Measurements from ENCODE around the gene CANX.
"Not testable (repeated sequence)": the region's sequence is repeated elsewhere in the genome, so short reads cannot be mapped to it uniquely, and the experiment has no call there.

CANX gene

GRCh38 chr5:179698935-179699615 lies at the start of gene CANX:
Gene CANX (plus strand): TSS chr5:179698967. CDS start chr5:179705682, 6,715 bp downstream.
- DNase-seq (ENCODE audit: low read depth) = no peak

- not testable (repeated sequence) for DNase-seq (ENCODE audit: low read depth)
Observed at GRCh38 chr5:179649166-179649703, 49.5 kb upstream of the CANX start.

GRCh38 chr5:179650245-179650644 lies 48.5 kb upstream of the CANX start:
- DNase-seq (ENCODE audit: low read depth) = not testable (repeated sequence)

GRCh38 chr5:179653135-179653534 lies 45.6 kb upstream of the CANX start:
- DNase-seq (ENCODE audit: low read depth) = not testable (repeated sequence)

GRCh38 chr5:179657302-179658178 lies 41.2 kb upstream of the CANX start:
- DNase-seq (ENCODE audit: low read depth) = not testable (repeated sequence)

GRCh38 chr5:179658179-179658856 lies 40.4 kb upstream of the CANX start:
- DNase-seq (ENCODE audit: low read depth) = not testable (repeated sequence)

- not testable (repeated sequence) for DNase-seq (ENCODE audit: low read depth)
Observed at GRCh38 chr5:179661647-179662046, 37.1 kb upstream of the CANX start.

- DNase-seq (ENCODE audit: low read depth) = no peak
Observed at GRCh38 chr5:179668391-179668790, 30.4 kb upstream of the CANX start.

GRCh38 chr5:179678223-179679013 lies 20.3 kb upstream of the CANX start:
- DNase-seq (ENCODE audit: low read depth) = peak; percentile 92

GRCh38 chr5:179679014-179679674 lies 19.6 kb upstream of the CANX start:
- DNase-seq (ENCODE audit: low read depth) = peak; percentile 42

GRCh38 chr5:179680014-179680779 lies 18.6 kb upstream of the CANX start:
- DNase-seq (ENCODE audit: low read depth) = no peak

GRCh38 chr5:179680780-179681401 lies 17.9 kb upstream of the CANX start, which contains the start of gene CBY3:
Gene CBY3 (minus strand): TSS chr5:179681034. CDS start chr5:179680918, 116 bp downstream.
- no peak for DNase-seq (ENCODE audit: low read depth)

- not testable (repeated sequence) for DNase-seq (ENCODE audit: low read depth)
Observed at GRCh38 chr5:179689212-179689611, 9.6 kb upstream of the CANX start.

- no peak for DNase-seq (ENCODE audit: low read depth)
Observed at GRCh38 chr5:179694561-179694960, 4.2 kb upstream of the CANX start.

- no peak for DNase-seq (ENCODE audit: low read depth)
Observed at GRCh38 chr5:179696603-179697002, 2.2 kb upstream of the CANX start.

- DNase-seq (ENCODE audit: low read depth) = no peak
Observed at GRCh38 chr5:179697108-179697507, 1.7 kb upstream of the CANX start.

- not testable (repeated sequence) for DNase-seq (ENCODE audit: low read depth)
Observed at GRCh38 chr5:179697543-179697942, 1.2 kb upstream of the CANX start.

GRCh38 chr5:179697993-179698934 lies 503 bp upstream of the CANX start:
- peak; percentile 98 for DNase-seq (ENCODE audit: low read depth)

Measured in stimulated activated CD8-positive, alpha-beta memory T cell treated with anti-CD3 and anti-CD28 coated beads, Interleukin-4, amount 100 ng/mL, for 24 hours (primary cell).